HepG2 (cell line): ENCODE results near the gene OGA. TPM values are rescaled to one million over a fixed set of nuclear protein-coding genes. Genes with fewer than 3 reads are reported as not detected.

ENCODE experiments used
- ATF7-NPFF ChIP-seq: sonication (generic); formaldehyde crosslinking; IDR thresholded peaks from 2 replicates; pipeline ENCODE4 v1.8.1; 2023; ENCODE audit warnings: mild to moderate bottlenecking, low read depth, missing genetic modification reagents, moderate library complexity
- BATF2 ChIP-seq: sonication (generic); formaldehyde crosslinking; IDR thresholded peaks from 2 replicates; pipeline ENCODE4 v1.8.0; 2022; ENCODE audit warnings: mild to moderate bottlenecking, missing genetic modification reagents, moderate library complexity
- ELF3 ChIP-seq: IDR thresholded peaks from 2 replicates; pipeline ENCODE4 v1.6.1; 2016; ENCODE audit warnings: missing genetic modification reagents, missing compliant biosample characterization
- HMG20B ChIP-seq: conservative IDR thresholded peaks from 2 replicates; pipeline ENCODE4 v1.6.1; 2016; ENCODE audit warnings: missing genetic modification reagents, missing compliant biosample characterization
- HNF4G ChIP-seq, 2 experiments: sonication (generic) in 1 of 2; formaldehyde crosslinking in 1 of 2; IDR thresholded peaks; 2 replicates each; pipeline versions ENCODE4 v1.4.0 to v1.6.1; 2011 to 2020; ENCODE audit warnings: borderline replicate concordance in 2 of 2, low read depth in 2 of 2, mild to moderate bottlenecking in 2 of 2, low read length in 1 of 2, missing genetic modification reagents in 1 of 2, moderate library complexity in 1 of 2
- KDM6A ChIP-seq: IDR thresholded peaks from 2 replicates; pipeline ENCODE4 v1.6.1; 2016; ENCODE audit warnings: low read depth
- KLF9 ChIP-seq: IDR thresholded peaks from 2 replicates; pipeline ENCODE4 v1.6.1; 2016; ENCODE audit warnings: low read depth
- PHF20 ChIP-seq: sonication (generic); formaldehyde crosslinking; IDR thresholded peaks from 2 replicates; pipeline ENCODE4 v1.5.0; 2020; ENCODE audit warnings: mild to moderate bottlenecking, missing genetic modification reagents
- TFDP1 ChIP-seq: IDR thresholded peaks from 2 replicates; pipeline ENCODE4 v1.6.1; 2016; ENCODE audit warnings: missing compliant biosample characterization, missing genetic modification reagents, borderline replicate concordance
- THYN1 ChIP-seq: sonication (generic); formaldehyde crosslinking; IDR thresholded peaks from 2 replicates; pipeline ENCODE4 v1.8.1; 2023; ENCODE audit warnings: low read depth, mild to moderate bottlenecking, moderate library complexity, missing genetic modification reagents, borderline replicate concordance
- ZNF770 ChIP-seq: sonication (generic); formaldehyde crosslinking; IDR thresholded peaks from 2 replicates; pipeline ENCODE4 v1.5.0; 2020; ENCODE audit warnings: mild to moderate bottlenecking, missing genetic modification reagents
- polyA plus RNA-seq, 8 experiments: library from polyadenylated mRNA; depleted of rRNA in 3 of 8; stranded (reverse) in 7 of 8; unstranded in 1 of 8; fragments of >200 nt; fragmentation: Illumina TruSeq in 4 of 8; extraction: Trizol in 4 of 8; gene quantifications; 2 replicates each; pipeline versions ENCODE4 v1.2.1 to v1.2.3, GENCODE V29; 2011 to 2016; ENCODE audit warnings: low read depth in 4 of 8, missing spikeins in 1 of 8, mixed read lengths in 1 of 8; ENCODE audit not compliant: insufficient read depth in 1 of 8
- total RNA-seq, 5 experiments: library from RNA; depleted of rRNA; stranded (reverse); fragments of >200 nt; fragmentation: Illumina TruSeq; extraction: Trizol; gene quantifications; 2 replicates each; pipeline ENCODE4 v1.2.3, GENCODE V29; 2016; ENCODE audit warnings: low read depth in 1 of 5
- TF ChIP-seq, protein P1 (sequence below): sonication (generic); formaldehyde crosslinking; IDR thresholded peaks from 2 replicates; pipeline ENCODE4 v1.4.0; 2020; ENCODE audit warnings: mild to moderate bottlenecking, missing genetic modification reagents, borderline replicate concordance
- TF ChIP-seq, protein P2 (sequence below): sonication (generic); formaldehyde crosslinking; conservative IDR thresholded peaks from 2 replicates; pipeline ENCODE4 v1.5.0; 2020; ENCODE audit warnings: missing genetic modification reagents
- TF ChIP-seq, protein P3 (sequence below): fragments of 450-650 bp; IDR thresholded peaks from 2 replicates; pipeline ENCODE4 v1.6.1; 2017; ENCODE audit warnings: mild to moderate bottlenecking

Gene OGA
- total and polyA plus RNA-seq, 2 of the 13 experiments (the other 11 are each of a cell fraction or from before 2014, with no cell fraction given): 33.2 to 39.8 TPM

- peak; percentile 63 for TF ChIP-seq PHF20 (CRISPR knock-in tag)
- TF ChIP-seq ELF3 (CRISPR knock-in tag): peak; percentile 48; the same call in 1 of the 2 replicates
- TF ChIP-seq KDM6A: no peak
- TF ChIP-seq HNF4G (IDR thresholded peaks at IDR 0.05; ENCODE audit: borderline replicate concordance, low read depth, low read length): no peak; the same call in 1 of the 2 replicates
- TF ChIP-seq HNF4G (CRISPR knock-in tag; IDR thresholded peaks at IDR 0.05; ENCODE audit: borderline replicate concordance, low read depth): peak; percentile 62; the same call in 1 of the 2 replicates
- no peak; the same call in 1 of the 2 replicates for TF ChIP-seq ATF7-NPFF (CRISPR knock-in tag)
- no peak for TF ChIP-seq HMG20B (CRISPR knock-in tag)
- TF ChIP-seq BATF2 (CRISPR knock-in tag): no peak
- no peak; the same call in 1 of the 2 replicates for TF ChIP-seq TFDP1 (CRISPR knock-in tag)
- TF ChIP-seq KLF9 (CRISPR knock-in tag): no peak
- no peak for TF ChIP-seq ZNF770 (CRISPR knock-in tag)
- TF ChIP-seq, protein P1, sequence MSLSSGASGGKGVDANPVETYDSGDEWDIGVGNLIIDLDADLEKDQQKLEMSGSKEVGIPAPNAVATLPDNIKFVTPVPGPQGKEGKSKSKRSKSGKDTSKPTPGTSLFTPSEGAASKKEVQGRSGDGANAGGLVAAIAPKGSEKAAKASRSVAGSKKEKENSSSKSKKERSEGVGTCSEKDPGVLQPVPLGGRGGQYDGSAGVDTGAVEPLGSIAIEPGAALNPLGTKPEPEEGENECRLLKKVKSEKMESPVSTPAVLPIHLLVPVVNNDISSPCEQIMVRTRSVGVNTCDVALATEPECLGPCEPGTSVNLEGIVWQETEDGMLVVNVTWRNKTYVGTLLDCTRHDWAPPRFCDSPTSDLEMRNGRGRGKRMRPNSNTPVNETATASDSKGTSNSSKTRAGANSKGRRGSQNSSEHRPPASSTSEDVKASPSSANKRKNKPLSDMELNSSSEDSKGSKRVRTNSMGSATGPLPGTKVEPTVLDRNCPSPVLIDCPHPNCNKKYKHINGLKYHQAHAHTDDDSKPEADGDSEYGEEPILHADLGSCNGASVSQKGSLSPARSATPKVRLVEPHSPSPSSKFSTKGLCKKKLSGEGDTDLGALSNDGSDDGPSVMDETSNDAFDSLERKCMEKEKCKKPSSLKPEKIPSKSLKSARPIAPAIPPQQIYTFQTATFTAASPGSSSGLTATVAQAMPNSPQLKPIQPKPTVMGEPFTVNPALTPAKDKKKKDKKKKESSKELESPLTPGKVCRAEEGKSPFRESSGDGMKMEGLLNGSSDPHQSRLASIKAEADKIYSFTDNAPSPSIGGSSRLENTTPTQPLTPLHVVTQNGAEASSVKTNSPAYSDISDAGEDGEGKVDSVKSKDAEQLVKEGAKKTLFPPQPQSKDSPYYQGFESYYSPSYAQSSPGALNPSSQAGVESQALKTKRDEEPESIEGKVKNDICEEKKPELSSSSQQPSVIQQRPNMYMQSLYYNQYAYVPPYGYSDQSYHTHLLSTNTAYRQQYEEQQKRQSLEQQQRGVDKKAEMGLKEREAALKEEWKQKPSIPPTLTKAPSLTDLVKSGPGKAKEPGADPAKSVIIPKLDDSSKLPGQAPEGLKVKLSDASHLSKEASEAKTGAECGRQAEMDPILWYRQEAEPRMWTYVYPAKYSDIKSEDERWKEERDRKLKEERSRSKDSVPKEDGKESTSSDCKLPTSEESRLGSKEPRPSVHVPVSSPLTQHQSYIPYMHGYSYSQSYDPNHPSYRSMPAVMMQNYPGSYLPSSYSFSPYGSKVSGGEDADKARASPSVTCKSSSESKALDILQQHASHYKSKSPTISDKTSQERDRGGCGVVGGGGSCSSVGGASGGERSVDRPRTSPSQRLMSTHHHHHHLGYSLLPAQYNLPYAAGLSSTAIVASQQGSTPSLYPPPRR (CRISPR knock-in tag): no peak
- TF ChIP-seq, protein P2, sequence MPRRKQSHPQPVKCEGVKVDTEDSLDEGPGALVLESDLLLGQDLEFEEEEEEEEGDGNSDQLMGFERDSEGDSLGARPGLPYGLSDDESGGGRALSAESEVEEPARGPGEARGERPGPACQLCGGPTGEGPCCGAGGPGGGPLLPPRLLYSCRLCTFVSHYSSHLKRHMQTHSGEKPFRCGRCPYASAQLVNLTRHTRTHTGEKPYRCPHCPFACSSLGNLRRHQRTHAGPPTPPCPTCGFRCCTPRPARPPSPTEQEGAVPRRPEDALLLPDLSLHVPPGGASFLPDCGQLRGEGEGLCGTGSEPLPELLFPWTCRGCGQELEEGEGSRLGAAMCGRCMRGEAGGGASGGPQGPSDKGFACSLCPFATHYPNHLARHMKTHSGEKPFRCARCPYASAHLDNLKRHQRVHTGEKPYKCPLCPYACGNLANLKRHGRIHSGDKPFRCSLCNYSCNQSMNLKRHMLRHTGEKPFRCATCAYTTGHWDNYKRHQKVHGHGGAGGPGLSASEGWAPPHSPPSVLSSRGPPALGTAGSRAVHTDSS: no peak
- TF ChIP-seq THYN1: no peak
- TF ChIP-seq, protein P3, sequence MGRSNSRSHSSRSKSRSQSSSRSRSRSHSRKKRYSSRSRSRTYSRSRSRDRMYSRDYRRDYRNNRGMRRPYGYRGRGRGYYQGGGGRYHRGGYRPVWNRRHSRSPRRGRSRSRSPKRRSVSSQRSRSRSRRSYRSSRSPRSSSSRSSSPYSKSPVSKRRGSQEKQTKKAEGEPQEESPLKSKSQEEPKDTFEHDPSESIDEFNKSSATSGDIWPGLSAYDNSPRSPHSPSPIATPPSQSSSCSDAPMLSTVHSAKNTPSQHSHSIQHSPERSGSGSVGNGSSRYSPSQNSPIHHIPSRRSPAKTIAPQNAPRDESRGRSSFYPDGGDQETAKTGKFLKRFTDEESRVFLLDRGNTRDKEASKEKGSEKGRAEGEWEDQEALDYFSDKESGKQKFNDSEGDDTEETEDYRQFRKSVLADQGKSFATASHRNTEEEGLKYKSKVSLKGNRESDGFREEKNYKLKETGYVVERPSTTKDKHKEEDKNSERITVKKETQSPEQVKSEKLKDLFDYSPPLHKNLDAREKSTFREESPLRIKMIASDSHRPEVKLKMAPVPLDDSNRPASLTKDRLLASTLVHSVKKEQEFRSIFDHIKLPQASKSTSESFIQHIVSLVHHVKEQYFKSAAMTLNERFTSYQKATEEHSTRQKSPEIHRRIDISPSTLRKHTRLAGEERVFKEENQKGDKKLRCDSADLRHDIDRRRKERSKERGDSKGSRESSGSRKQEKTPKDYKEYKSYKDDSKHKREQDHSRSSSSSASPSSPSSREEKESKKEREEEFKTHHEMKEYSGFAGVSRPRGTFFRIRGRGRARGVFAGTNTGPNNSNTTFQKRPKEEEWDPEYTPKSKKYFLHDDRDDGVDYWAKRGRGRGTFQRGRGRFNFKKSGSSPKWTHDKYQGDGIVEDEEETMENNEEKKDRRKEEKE: no peak
Observed at GRCh38 chr10:101818119-101818871, at the start of gene OGA (continued).
